ENCODE results near the gene GDNF.

GRCh38 chr5:37806476-37806875 lies 33.4 kb downstream of the GDNF start:
- TF ChIP-seq CTCF (IDR thresholded peaks at IDR 0.05) (no peak), POLR2A (IDR thresholded peaks at IDR 0.05) (no peak)

Measured in lower leg skin (tissue), 3 donors.